CD4-positive, alpha-beta memory T cell (primary cell): Measurements from ENCODE around the gene WWC1. TPM values are rescaled to one million over a fixed set of nuclear protein-coding genes. Genes with fewer than 3 reads are reported as not detected.

ENCODE experiments used
- CTCF ChIA-PET: fragments of 350-600 bp; sonication (Branson Sonifier 250); formaldehyde crosslinking; loops from one replicate; lab custom pipeline; 2021; ENCODE audit warnings: inconsistent platforms; ENCODE audit not compliant: partially characterized antibody; lab: Charles Lee
- POLR2A ChIA-PET: fragments of 350-600 bp; sonication (Branson Sonifier 250); formaldehyde crosslinking; loops from one replicate; lab custom pipeline; 2021; ENCODE audit not compliant: partially characterized antibody; lab: Charles Lee
- DNase-seq, 5 donors: peaks; one replicate each; pipeline versions ENCODE4 v3.0.0 to v3.0.0-alpha.2; 2020 to 2022; ENCODE audit warnings: mixed read lengths in 1 of 5
- H3K27ac ChIP-seq: one replicate; pipeline ENCODE4 v1.7.0; 2013; ENCODE audit warnings: low read depth, low read length
- H3K27me3 ChIP-seq: 2 replicates; pipeline ENCODE4 v1.7.0; 2013; ENCODE audit warnings: mild to moderate bottlenecking, low read length, moderate library complexity; ENCODE audit not compliant: insufficient read depth
- H3K36me3 ChIP-seq: 2 replicates; pipeline ENCODE4 v1.7.0; 2013; ENCODE audit warnings: mild to moderate bottlenecking, low read length, moderate library complexity; ENCODE audit not compliant: insufficient read depth
- H3K4me1 ChIP-seq: 2 replicates; pipeline ENCODE4 v1.7.0; 2013; ENCODE audit warnings: mild to moderate bottlenecking, low read length, moderate library complexity; ENCODE audit not compliant: insufficient read depth
- H3K4me3 ChIP-seq, 2 donors: one replicate each; pipeline ENCODE4 v1.7.0; 2013; ENCODE audit warnings: low read length in 2 of 2, mild to moderate bottlenecking in 1 of 2
- H3K9me3 ChIP-seq, 2 donors: one replicate each; pipeline ENCODE4 v1.7.0; 2013; ENCODE audit warnings: low read length in 2 of 2, control low read depth in 1 of 2; ENCODE audit not compliant: control insufficient read depth in 1 of 2
- H3K27ac Mint-ChIP-seq, 7 donors: one replicate each; pipeline ENCODE4 v1.8.0; 2020 to 2021; ENCODE audit warnings: mixed read lengths in 7 of 7, mild to moderate bottlenecking in 6 of 7, inconsistent platforms in 3 of 7, moderate library complexity in 3 of 7
- H3K27me3 Mint-ChIP-seq, 2 donors: one replicate each; pipeline ENCODE4 v1.8.0; 2020 to 2021; ENCODE audit warnings: mixed read lengths in 2 of 2
- H3K36me3 Mint-ChIP-seq, 2 donors: one replicate each; pipeline ENCODE4 v1.8.0; 2020 to 2021; ENCODE audit warnings: mixed read lengths in 2 of 2, inconsistent platforms in 1 of 2, mild to moderate bottlenecking in 1 of 2
- H3K4me1 Mint-ChIP-seq, 4 donors: one replicate each; pipeline ENCODE4 v1.8.0; 2020 to 2021; ENCODE audit warnings: mixed read lengths in 4 of 4, mild to moderate bottlenecking in 1 of 4
- H3K4me3 Mint-ChIP-seq, 8 donors: one replicate each; pipeline ENCODE4 v1.8.0; 2020 to 2021; ENCODE audit warnings: mixed read lengths in 8 of 8, mild to moderate bottlenecking in 7 of 8, moderate library complexity in 6 of 8, inconsistent platforms in 3 of 8
- H3K9me3 Mint-ChIP-seq, 8 donors: one replicate each; pipeline ENCODE4 v1.8.0; 2020 to 2021; ENCODE audit warnings: mixed read lengths in 8 of 8, mild to moderate bottlenecking in 5 of 8, inconsistent platforms in 3 of 8, moderate library complexity in 1 of 8
- intact Hi-C: fragments of 100-400 bp; cut with micrococcal nuclease; formaldehyde crosslinking; loops from one replicate; pipeline ENCODE4 v1.15.1; 2023
- polyA plus RNA-seq, 2 donors: library from polyadenylated mRNA; unstranded; fragments of 300-500 nt; fragmentation: Illumina TruSeq; gene quantifications; one replicate each; pipeline ENCODE4 v1.2.3, GENCODE V29; 2021
- total RNA-seq, 2 experiments: library from RNA; stranded (reverse); gene quantifications; one replicate each; pipeline ENCODE4 v1.2.3, GENCODE V29; 2021

The WWC1 gene
- total and polyA plus RNA-seq, 4 experiments from 2014 or later, result 0.22 to 2.7 (median 1.5) TPM

GRCh38 chr5:168342151-168342825, 50.8 kb downstream of the WWC1 start:
- POLR2A ChIA-PET, result no interaction called here
- no peak overlapping the region for H3K27ac Mint-ChIP-seq
- Histone ChIP-seq H3K27ac (no peak overlapping the region), H3K4me1 (no peaks in the 10 kb centered on the region), H3K36me3 (no peaks in the 10 kb centered on the region), H3K27me3 (no peaks in the 10 kb centered on the region), H3K9me3 (no peaks in the 10 kb centered on the region), H3K4me3 (no peak overlapping the region)
- peaks cover 0 to 2% (median 0%) of the 10 kb centered on the region in 8 donors for H3K9me3 Mint-ChIP-seq
- CTCF ChIA-PET, result no interaction called here
- peaks cover 0 to 2% of the 10 kb centered on the region in 2 donors for H3K27me3 Mint-ChIP-seq
- no peak for DNase-seq
- no peak overlapping the region for H3K4me3 Mint-ChIP-seq
- intact Hi-C loops, result no loop called here
- H3K4me1 Mint-ChIP-seq, result peaks cover 0 to 3% (median 0%) of the 10 kb centered on the region in 4 donors
- H3K36me3 Mint-ChIP-seq, result no peaks in the 10 kb centered on the region

- peaks cover 0 to 2% (median 0%) of the 10 kb centered on the region in 8 donors for H3K9me3 Mint-ChIP-seq
These were observed 51.5 kb downstream of the WWC1 start for GRCh38 chr5:168342985-168343384.

GRCh38 chr5:168346417-168346816, 55.0 kb downstream of the WWC1 start:
- Mint-ChIP-seq H3K9me3 (no peaks in the 10 kb centered on the region), H3K4me3 (no peak overlapping the region), H3K27ac (no peak overlapping the region), H3K4me1 (peaks cover 0 to 3% (median 0%) of the 10 kb centered on the region in 4 donors), H3K36me3 (no peaks in the 10 kb centered on the region), H3K27me3 (peaks cover 0 to 3% of the 10 kb centered on the region in 2 donors)
- Histone ChIP-seq H3K9me3 (no peaks in the 10 kb centered on the region), H3K4me3 (no peak overlapping the region), H3K27ac (no peak overlapping the region), H3K36me3 (no peaks in the 10 kb centered on the region), H3K27me3 (no peaks in the 10 kb centered on the region), H3K4me1 (no peaks in the 10 kb centered on the region)
- intact Hi-C loops, result no loop called here
- DNase-seq, result no peak
- CTCF ChIA-PET, result no interaction called here
- POLR2A ChIA-PET, result no interaction called here

More at GRCh38 chr5:168342985-168343384, 51.5 kb downstream of the WWC1 start:
- H3K9me3 ChIP-seq, result no peaks in the 10 kb centered on the region
- no peak overlapping the region for H3K4me3 ChIP-seq
- DNase-seq, result no peak
- H3K36me3 ChIP-seq, result no peaks in the 10 kb centered on the region
- Mint-ChIP-seq H3K4me3 (no peak overlapping the region), H3K4me1 (peaks cover 0 to 3% (median 0%) of the 10 kb centered on the region in 4 donors), H3K36me3 (no peaks in the 10 kb centered on the region), H3K27me3 (no peaks in the 10 kb centered on the region), H3K27ac (no peak overlapping the region)
- H3K4me1 ChIP-seq, result no peaks in the 10 kb centered on the region
- ChIA-PET CTCF (no interaction called here), POLR2A (no interaction called here)
- no peaks in the 10 kb centered on the region for H3K27me3 ChIP-seq
- no peak overlapping the region for H3K27ac ChIP-seq
- intact Hi-C loops, result no loop called here

GRCh38 chr5:168347368-168348083, 56.1 kb downstream of the WWC1 start:
- H3K36me3 Mint-ChIP-seq, result no peaks in the 10 kb centered on the region
- no peaks in the 10 kb centered on the region for H3K9me3 Mint-ChIP-seq
- Histone ChIP-seq H3K36me3 (no peaks in the 10 kb centered on the region), H3K4me1 (no peaks in the 10 kb centered on the region), H3K9me3 (no peaks in the 10 kb centered on the region), H3K27ac (no peak overlapping the region), H3K27me3 (no peaks in the 10 kb centered on the region), H3K4me3 (no peak overlapping the region)
- no peak for DNase-seq
- H3K27me3 Mint-ChIP-seq, result peaks cover 0 to 3% of the 10 kb centered on the region in 2 donors
- no peak overlapping the region for H3K27ac Mint-ChIP-seq
- POLR2A ChIA-PET, result no interaction called here
- CTCF ChIA-PET, result interaction anchor here (0.7 kb wide), 1 partner anchor 10 kb away, joined by 3 read pairs; no protein-coding TSS in a partner anchor
- intact Hi-C loops, result no loop called here
- peaks cover 0 to 3% (median 0%) of the 10 kb centered on the region in 4 donors for H3K4me1 Mint-ChIP-seq
- no peak overlapping the region for H3K4me3 Mint-ChIP-seq

- CTCF ChIA-PET, result interaction anchor here (0.7 kb wide), 1 partner anchor 10 kb away, joined by 3 read pairs; no protein-coding TSS in a partner anchor
These were observed 56.6 kb downstream of the WWC1 start for GRCh38 chr5:168348084-168348414.

GRCh38 chr5:168350315-168350714, 58.9 kb downstream of the WWC1 start:
- Mint-ChIP-seq H3K27ac (no peak overlapping the region), H3K4me3 (no peak overlapping the region), H3K27me3 (peaks cover 0 to 3% of the 10 kb centered on the region in 2 donors), H3K36me3 (no peaks in the 10 kb centered on the region), H3K9me3 (no peaks in the 10 kb centered on the region), H3K4me1 (no peaks in the 10 kb centered on the region)
- ChIA-PET CTCF (interaction anchor here (1.0 kb wide), 1 partner anchor 12 kb away, joined by 3 read pairs; no protein-coding TSS in a partner anchor), POLR2A (no interaction called here)
- intact Hi-C loops, result no loop called here
- no peaks in the 10 kb centered on the region for H3K36me3 ChIP-seq
- no peak overlapping the region for H3K27ac ChIP-seq
- H3K27me3 ChIP-seq, result no peaks in the 10 kb centered on the region
- no peak overlapping the region for H3K4me3 ChIP-seq
- DNase-seq, result no peak
- H3K4me1 ChIP-seq, result no peaks in the 10 kb centered on the region
- no peaks in the 10 kb centered on the region for H3K9me3 ChIP-seq

More at GRCh38 chr5:168348084-168348414, 56.6 kb downstream of the WWC1 start:
- POLR2A ChIA-PET, result no interaction called here
- Mint-ChIP-seq H3K9me3 (no peaks in the 10 kb centered on the region), H3K27me3 (peaks cover 0 to 3% of the 10 kb centered on the region in 2 donors), H3K36me3 (no peaks in the 10 kb centered on the region), H3K4me1 (peaks cover 0 to 3% (median 0%) of the 10 kb centered on the region in 4 donors), H3K4me3 (no peak overlapping the region), H3K27ac (no peak overlapping the region)
- no peaks in the 10 kb centered on the region for H3K9me3 ChIP-seq
- no peak overlapping the region for H3K27ac ChIP-seq
- no peaks in the 10 kb centered on the region for H3K4me1 ChIP-seq
- no peak overlapping the region for H3K4me3 ChIP-seq
- intact Hi-C loops, result no loop called here
- H3K36me3 ChIP-seq, result no peaks in the 10 kb centered on the region
- H3K27me3 ChIP-seq, result no peaks in the 10 kb centered on the region
- DNase-seq, result no peak

GRCh38 chr5:168353216-168353957, 61.9 kb downstream of the WWC1 start:
- Mint-ChIP-seq H3K27ac (no peak overlapping the region), H3K27me3 (peaks cover 0 to 3% of the 10 kb centered on the region in 2 donors), H3K4me1 (no peaks in the 10 kb centered on the region), H3K4me3 (no peak overlapping the region), H3K36me3 (no peaks in the 10 kb centered on the region), H3K9me3 (peaks cover 0 to 1% (median 0%) of the 10 kb centered on the region in 8 donors)
- no peak for DNase-seq
- Histone ChIP-seq H3K36me3 (no peaks in the 10 kb centered on the region), H3K27ac (no peak overlapping the region), H3K9me3 (no peaks in the 10 kb centered on the region), H3K4me3 (no peak overlapping the region), H3K27me3 (no peaks in the 10 kb centered on the region), H3K4me1 (no peaks in the 10 kb centered on the region)
- CTCF ChIA-PET, result no interaction called here
- intact Hi-C loops, result no loop called here
- POLR2A ChIA-PET, result no interaction called here
